ENCODE measurements around the gene TRMT11. TPM values are rescaled to one million over a fixed set of nuclear protein-coding genes. Genes with fewer than 3 reads are reported as not detected.

The TRMT11 gene
- total RNA-seq = 10 to 100 TPM; 35.8 to 37.9 TPM
- polyA plus RNA-seq = 14.8 TPM

DNA sequence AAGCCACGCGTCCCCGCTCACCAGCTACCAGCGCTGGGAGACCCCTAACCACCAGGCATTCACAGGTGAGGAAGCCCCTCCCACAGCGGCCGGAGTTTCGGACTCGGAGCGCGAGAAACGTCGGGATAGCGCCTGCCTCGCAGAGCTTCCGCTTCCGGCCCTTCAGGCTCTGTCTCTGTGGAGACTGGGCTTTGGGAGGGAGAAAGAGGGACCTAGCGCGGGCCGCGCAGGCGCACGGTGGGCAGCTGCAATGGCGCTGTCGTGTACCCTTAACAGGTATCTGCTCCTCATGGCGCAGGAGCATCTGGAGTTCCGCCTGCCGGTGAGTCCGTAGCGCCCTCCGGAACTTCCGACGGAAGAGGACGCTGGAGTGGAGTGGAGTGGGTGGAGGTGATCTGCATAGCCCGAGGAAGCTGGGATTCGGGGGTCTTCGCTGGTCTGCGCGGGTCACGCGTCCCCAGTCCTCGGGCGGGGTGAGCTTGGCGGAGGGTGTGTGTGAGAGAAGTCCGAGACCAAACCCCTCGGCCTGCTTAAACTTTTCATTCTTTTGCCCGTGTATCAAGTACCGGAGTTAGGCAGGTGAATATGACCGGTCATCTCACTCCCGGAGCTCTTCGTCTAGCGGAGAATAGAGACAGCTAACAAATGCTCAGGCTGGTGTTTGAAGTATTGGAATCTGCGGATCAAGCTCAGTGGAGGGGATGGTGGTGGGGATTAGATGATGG lies at the start of gene TRMT11:
TRMT11 (plus strand) TSS at position 240 of the 725 bp plus-strand sequence; CDS start at position 251, 11 bp downstream.
- peaks cover 9 to 15% (median 13%) of the 10 kb centered on the region in 3 donors for H3K4me1 Mint-ChIP-seq
- CTCF ChIA-PET = interaction anchor here (1.1 to 3.3 kb wide), 8 partner anchors 9 to 1528 kb away, joined by 3 to 28 read pairs (median 13); partner anchors contain the start of genes HINT3 and NCOA7
- H3K9me3 Mint-ChIP-seq = no peaks in the 10 kb centered on the region

DNA sequence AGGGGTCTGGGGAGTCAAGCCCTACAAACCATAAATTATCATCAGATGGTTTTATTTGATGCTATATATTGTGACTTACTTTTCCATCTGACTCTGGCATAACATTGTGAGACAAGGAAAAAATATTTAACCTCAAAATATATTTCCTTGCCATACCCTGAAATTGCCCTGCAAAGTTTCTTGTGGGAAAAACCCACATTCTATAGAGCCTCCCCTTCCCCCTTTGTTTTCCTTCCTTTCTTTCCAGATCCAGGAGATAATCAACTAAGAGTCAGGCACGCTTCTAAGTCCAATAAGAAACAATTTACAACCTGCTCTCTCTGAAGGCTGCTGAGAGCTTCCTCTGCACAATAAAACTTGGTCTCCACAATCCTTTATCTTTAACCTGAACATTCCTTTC lies 47.3 kb upstream of the TRMT11 start:
- no peak for DNase-seq
- Histone ChIP-seq H3K4me3 (ENCODE audit: low read length) (no peak overlapping the region), H3K27me3 (ENCODE audit: insufficient read depth, low read length, poor library complexity, severe bottlenecking) (peaks cover 4% of the 10 kb centered on the region), H3K36me3 (ENCODE audit: insufficient read depth, low read length) (no peaks in the 10 kb centered on the region), H3K9me3 (ENCODE audit: low read length) (no peaks in the 10 kb centered on the region), H3K27ac (ENCODE audit: low read depth, low read length) (no peak overlapping the region), H3K4me1 (ENCODE audit: insufficient read depth, low read length) (no peaks in the 10 kb centered on the region)
- Mint-ChIP-seq H3K36me3 (peaks cover 0 to 5% (median 0%) of the 10 kb centered on the region in 3 donors), H3K4me3 (no peak overlapping the region), H3K4me1 (no peaks in the 10 kb centered on the region), H3K27me3 (peaks cover 5 to 25% of the 10 kb centered on the region in 2 donors), H3K27ac (no peak overlapping the region), H3K9me3 (no peaks in the 10 kb centered on the region)
- ChIA-PET CTCF (no interaction called here), POLR2A (no interaction called here)

More for the DNA sequence above, at the start of gene TRMT11:
- Histone ChIP-seq H3K4me1 (ENCODE audit: insufficient read depth, low read length) (peaks cover 34% of the 10 kb centered on the region), H3K4me3 (ENCODE audit: low read length) (peak within 1 kb of the TSS; percentile 92), H3K27ac (ENCODE audit: low read depth, low read length) (peak within 1 kb of the TSS; percentile 87), H3K27me3 (ENCODE audit: insufficient read depth, low read length, poor library complexity, severe bottlenecking) (no peaks in the 10 kb centered on the region), H3K9me3 (ENCODE audit: low read length) (no peaks in the 10 kb centered on the region), H3K36me3 (ENCODE audit: insufficient read depth, low read length) (no peaks in the 10 kb centered on the region)
- peak within 1 kb of the TSS in 6 of 7 donors; percentile 5 to 54 (median 33) for H3K4me3 Mint-ChIP-seq
- peaks cover 0 to 1% (median 0%) of the 10 kb centered on the region in 3 donors for H3K36me3 Mint-ChIP-seq
- POLR2A ChIA-PET = interaction anchor here (0.6 to 2.6 kb wide), 11 partner anchors 9 to 1552 kb away, joined by 3 to 37 read pairs (median 5); partner anchors contain the start of genes HDDC2, HINT3, NCOA7 and RNF146
- peak within 1 kb of the TSS in 1 of 8 donors; percentile 5 for H3K27ac Mint-ChIP-seq
- DNase-seq = peak; percentile 72 to 91 (median 82)
- no peaks in the 10 kb centered on the region for H3K27me3 Mint-ChIP-seq

DNA sequence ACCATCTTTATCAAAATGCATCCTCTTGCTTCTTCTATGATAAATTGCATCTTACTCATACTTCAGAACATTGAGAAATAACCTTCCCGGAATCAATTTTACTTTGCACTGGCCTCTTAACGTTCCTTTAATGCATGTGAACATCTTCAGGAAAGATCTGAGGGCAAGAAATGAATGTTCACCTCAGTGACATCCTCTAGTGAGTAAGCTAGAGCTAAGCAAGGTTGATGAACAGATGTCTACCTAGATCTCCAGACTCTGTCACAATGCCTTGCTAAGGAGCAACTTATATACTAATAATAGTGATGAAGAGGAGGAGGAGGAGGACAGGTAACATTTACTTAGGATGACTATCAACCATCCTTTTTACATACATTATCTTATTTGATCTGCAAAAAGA lies 46.5 kb upstream of the TRMT11 start:
- Mint-ChIP-seq H3K9me3 (no peaks in the 10 kb centered on the region), H3K27me3 (peaks cover 5 to 25% of the 10 kb centered on the region in 2 donors), H3K36me3 (peaks cover 0 to 5% (median 0%) of the 10 kb centered on the region in 3 donors), H3K27ac (no peak overlapping the region), H3K4me1 (no peaks in the 10 kb centered on the region), H3K4me3 (no peak overlapping the region)
- no peaks in the 10 kb centered on the region for H3K4me1 ChIP-seq (ENCODE audit: insufficient read depth, low read length)
- H3K27ac ChIP-seq (ENCODE audit: low read depth, low read length) = no peak overlapping the region
- ChIA-PET POLR2A (no interaction called here), CTCF (no interaction called here)
- H3K9me3 ChIP-seq (ENCODE audit: low read length) = no peaks in the 10 kb centered on the region
- H3K36me3 ChIP-seq (ENCODE audit: insufficient read depth, low read length) = no peaks in the 10 kb centered on the region
- no peak overlapping the region for H3K4me3 ChIP-seq (ENCODE audit: low read length)
- no peak for DNase-seq
- peaks cover 4% of the 10 kb centered on the region for H3K27me3 ChIP-seq (ENCODE audit: insufficient read depth, low read length, poor library complexity, severe bottlenecking)

DNA sequence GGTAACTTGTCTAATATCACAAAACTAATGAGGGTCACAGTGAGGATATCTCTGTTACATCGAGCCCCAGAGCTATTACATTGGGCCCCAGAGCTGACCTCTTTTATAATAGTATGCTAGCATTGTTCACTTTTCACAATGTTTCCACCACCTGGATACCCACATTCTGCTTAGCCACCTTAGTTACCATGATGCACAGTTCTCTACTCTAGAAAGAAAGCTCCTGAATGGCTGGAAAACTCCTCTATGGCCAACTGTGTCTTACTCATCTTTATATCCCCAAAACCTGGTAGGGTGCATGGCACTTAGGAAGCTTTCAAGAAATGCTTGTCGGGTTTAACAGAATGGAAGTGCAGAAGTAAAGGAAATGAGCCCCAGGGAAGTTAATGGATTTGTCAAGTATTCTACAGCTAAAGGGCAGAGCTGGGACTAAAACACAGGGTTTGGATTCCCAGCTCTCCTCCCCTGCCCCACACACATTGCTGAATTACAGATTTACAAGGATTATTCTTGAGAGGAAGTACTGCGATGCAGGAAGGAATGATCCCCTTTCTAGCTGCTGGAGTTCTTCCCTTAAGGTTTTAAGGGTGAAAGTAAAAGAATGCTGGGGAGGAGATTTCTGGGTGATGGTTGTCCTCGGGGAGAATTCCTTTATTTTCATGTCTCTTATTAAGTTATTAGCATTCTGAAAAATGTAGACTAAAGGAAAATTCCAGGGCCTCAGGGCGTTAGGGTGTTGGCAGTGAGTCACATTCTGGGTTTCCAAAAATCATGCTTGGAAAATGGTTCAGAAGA lies 45.9 kb upstream of the TRMT11 start:
- peaks cover 0 to 5% (median 0%) of the 10 kb centered on the region in 3 donors for H3K36me3 Mint-ChIP-seq
- POLR2A ChIA-PET = no interaction called here
- no peak overlapping the region for H3K27ac Mint-ChIP-seq
- H3K27ac ChIP-seq (ENCODE audit: low read depth, low read length) = no peak overlapping the region
- H3K36me3 ChIP-seq (ENCODE audit: insufficient read depth, low read length) = no peaks in the 10 kb centered on the region
- H3K27me3 Mint-ChIP-seq = peaks cover 5 to 25% of the 10 kb centered on the region in 2 donors
- H3K9me3 Mint-ChIP-seq = no peaks in the 10 kb centered on the region
- no peaks in the 10 kb centered on the region for H3K4me1 ChIP-seq (ENCODE audit: insufficient read depth, low read length)
- H3K27me3 ChIP-seq (ENCODE audit: insufficient read depth, low read length, poor library complexity, severe bottlenecking) = peaks cover 4% of the 10 kb centered on the region
- no peak for DNase-seq
- no peaks in the 10 kb centered on the region for H3K9me3 ChIP-seq (ENCODE audit: low read length)
- no peaks in the 10 kb centered on the region for H3K4me1 Mint-ChIP-seq
- CTCF ChIA-PET = interaction anchor here (0.7 kb wide), 2 partner anchors 17 to 150 kb away, joined by 3 read pairs; partner anchors contain the start of gene NCOA7
- no peak overlapping the region for H3K4me3 ChIP-seq (ENCODE audit: low read length)
- no peak overlapping the region for H3K4me3 Mint-ChIP-seq

DNA sequence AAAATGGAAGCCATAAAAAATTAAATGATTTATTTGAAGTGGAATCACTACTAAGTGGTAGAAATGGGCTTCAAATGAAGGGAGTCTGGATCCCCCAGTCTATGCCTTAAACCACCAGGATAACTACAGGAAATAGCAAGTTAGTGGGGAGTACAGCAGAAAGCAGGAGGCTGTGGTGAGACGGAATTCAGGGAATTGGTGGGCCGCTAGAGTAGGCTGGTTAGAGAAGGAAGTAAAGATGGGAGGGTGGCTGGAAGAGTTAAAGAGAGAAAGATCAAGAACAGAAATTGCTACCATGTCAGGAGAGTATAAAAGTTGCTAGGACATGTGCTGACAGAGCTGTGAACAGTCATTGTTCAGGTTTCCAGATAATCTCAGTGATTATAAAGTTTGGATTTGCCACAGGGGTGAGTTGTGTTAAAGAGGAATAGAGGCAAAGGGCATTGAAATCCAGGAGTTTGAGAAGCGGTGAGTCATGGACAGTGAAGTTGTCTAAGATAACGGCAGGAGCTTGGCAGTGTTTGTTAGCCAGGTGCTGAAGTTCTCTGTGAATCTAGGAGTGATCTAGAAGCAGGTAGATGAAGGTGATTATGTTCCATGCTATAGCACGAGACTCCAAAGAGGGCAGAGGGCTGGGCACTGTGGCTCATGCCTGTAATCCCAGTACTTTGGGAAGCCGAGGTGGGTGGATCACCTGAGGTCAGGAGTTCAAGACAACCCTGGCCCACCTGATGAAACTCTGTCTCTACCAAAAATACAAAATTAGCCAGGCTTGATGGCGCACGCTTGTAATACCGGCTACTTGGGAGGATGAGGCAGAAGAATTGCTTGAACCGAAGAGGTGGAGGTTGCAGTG lies 43.4 kb upstream of the TRMT11 start:
- no peak overlapping the region for H3K4me3 Mint-ChIP-seq
- H3K27ac Mint-ChIP-seq = peak overlapping the region in 1 of 8 donors; percentile 7
- no peaks in the 10 kb centered on the region for H3K9me3 Mint-ChIP-seq
- no peaks in the 10 kb centered on the region for H3K9me3 ChIP-seq (ENCODE audit: low read length)
- no peaks in the 10 kb centered on the region for H3K4me1 ChIP-seq (ENCODE audit: insufficient read depth, low read length)
- H3K36me3 Mint-ChIP-seq = peaks cover 0 to 5% (median 0%) of the 10 kb centered on the region in 3 donors
- no peak overlapping the region for H3K27ac ChIP-seq (ENCODE audit: low read depth, low read length)
- ChIA-PET POLR2A (no interaction called here), CTCF (interaction anchor here (0.9 to 4.1 kb wide), 3 partner anchors 10 to 37 kb away, joined by 3 to 26 read pairs (median 5); partner anchors contain the start of gene HINT3)
- H3K27me3 Mint-ChIP-seq = peaks cover 5 to 25% of the 10 kb centered on the region in 2 donors
- no peak for DNase-seq
- H3K27me3 ChIP-seq (ENCODE audit: insufficient read depth, low read length, poor library complexity, severe bottlenecking) = peaks cover 4% of the 10 kb centered on the region
- no peaks in the 10 kb centered on the region for H3K4me1 Mint-ChIP-seq
- no peaks in the 10 kb centered on the region for H3K36me3 ChIP-seq (ENCODE audit: insufficient read depth, low read length)
- no peak overlapping the region for H3K4me3 ChIP-seq (ENCODE audit: low read length)

DNA sequence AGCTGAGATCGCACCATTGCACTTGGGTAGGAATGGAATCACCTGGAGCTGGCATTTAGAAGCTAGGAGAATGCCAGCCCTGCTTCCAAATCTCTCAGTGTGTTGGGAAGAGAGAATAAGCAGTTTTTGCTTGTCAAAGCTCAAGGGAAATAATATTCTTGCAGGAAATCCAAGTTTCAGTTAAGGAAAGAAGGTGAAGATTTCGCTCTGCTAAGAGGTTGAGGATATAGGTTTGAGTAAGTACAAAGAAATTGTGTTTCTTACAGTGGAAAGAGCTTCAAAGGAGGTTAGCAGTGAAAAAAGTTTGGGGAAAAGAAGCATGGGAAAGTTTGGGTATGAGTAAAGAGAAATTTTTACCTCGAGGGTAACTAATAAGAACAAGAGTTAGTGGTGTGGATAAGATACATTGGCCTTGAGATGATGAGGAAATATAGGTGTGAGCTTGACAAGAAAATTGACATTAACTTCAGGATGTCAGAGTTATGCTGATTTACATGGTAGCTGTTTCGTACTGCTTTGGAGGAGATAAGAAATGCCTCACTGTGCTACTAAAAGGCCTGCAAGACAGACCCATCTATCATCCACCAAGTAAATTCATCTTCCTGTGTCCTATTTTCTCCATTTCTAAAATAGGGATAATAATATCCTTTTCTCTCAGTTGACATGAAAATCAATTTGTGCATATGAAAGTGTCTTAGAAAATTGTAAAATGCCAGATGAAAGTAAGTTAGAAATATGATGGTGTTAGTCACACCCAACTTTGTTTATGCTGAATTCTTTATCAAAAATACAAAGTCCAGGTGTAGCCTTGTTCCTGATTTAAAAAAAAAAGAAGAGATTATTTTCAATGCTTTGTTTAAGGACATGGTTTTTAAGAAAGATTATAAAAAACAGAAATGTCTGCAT lies 42.6 kb upstream of the TRMT11 start:
- H3K27ac Mint-ChIP-seq = peak overlapping the region in 1 of 8 donors; percentile 7
- peaks cover 0 to 5% (median 0%) of the 10 kb centered on the region in 3 donors for H3K36me3 Mint-ChIP-seq
- no peak for DNase-seq
- CTCF ChIA-PET = interaction anchor here (0.9 to 4.1 kb wide), 3 partner anchors 9 to 38 kb away, joined by 3 to 26 read pairs (median 5); partner anchors contain the start of gene HINT3
- H3K27me3 Mint-ChIP-seq = peaks cover 5 to 30% of the 10 kb centered on the region in 2 donors
- Histone ChIP-seq H3K36me3 (ENCODE audit: insufficient read depth, low read length) (no peaks in the 10 kb centered on the region), H3K27me3 (ENCODE audit: insufficient read depth, low read length, poor library complexity, severe bottlenecking) (peaks cover 4% of the 10 kb centered on the region), H3K4me1 (ENCODE audit: insufficient read depth, low read length) (no peaks in the 10 kb centered on the region), H3K4me3 (ENCODE audit: low read length) (no peak overlapping the region), H3K9me3 (ENCODE audit: low read length) (no peaks in the 10 kb centered on the region), H3K27ac (ENCODE audit: low read depth, low read length) (no peak overlapping the region)
- no peak overlapping the region for H3K4me3 Mint-ChIP-seq
- POLR2A ChIA-PET = no interaction called here
- H3K9me3 Mint-ChIP-seq = no peaks in the 10 kb centered on the region
- no peaks in the 10 kb centered on the region for H3K4me1 Mint-ChIP-seq

DNA sequence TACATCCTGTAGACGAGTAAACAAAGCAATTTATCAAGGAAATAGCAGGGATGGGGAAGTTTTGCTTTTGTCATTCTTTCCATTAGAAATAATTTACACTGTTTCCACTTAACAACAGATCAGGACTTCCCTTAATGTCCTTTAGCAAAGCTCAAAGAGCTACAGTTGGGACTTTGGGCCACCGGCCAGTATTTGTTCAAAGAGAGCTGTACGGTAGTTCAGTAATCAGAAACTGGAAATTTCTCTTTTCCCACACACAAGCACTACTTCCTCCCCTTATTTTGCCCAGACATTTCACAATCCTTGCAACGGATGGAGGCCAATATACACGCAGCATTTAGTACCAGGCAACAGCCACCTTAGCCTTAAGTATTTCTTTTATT lies 41.9 kb upstream of the TRMT11 start:
- POLR2A ChIA-PET = no interaction called here

More for the DNA sequence above, 41.9 kb upstream of the TRMT11 start:
- H3K9me3 ChIP-seq (ENCODE audit: low read length) = no peaks in the 10 kb centered on the region
- H3K4me1 ChIP-seq (ENCODE audit: insufficient read depth, low read length) = no peaks in the 10 kb centered on the region
- DNase-seq = no peak
- no peaks in the 10 kb centered on the region for H3K36me3 ChIP-seq (ENCODE audit: insufficient read depth, low read length)
- H3K4me3 ChIP-seq (ENCODE audit: low read length) = no peak overlapping the region
- Mint-ChIP-seq H3K4me3 (no peak overlapping the region), H3K27me3 (peaks cover under 1 to 26% of the 10 kb centered on the region in 2 donors), H3K27ac (no peak overlapping the region), H3K9me3 (no peaks in the 10 kb centered on the region), H3K4me1 (no peaks in the 10 kb centered on the region), H3K36me3 (peaks cover 0 to 4% (median 0%) of the 10 kb centered on the region in 3 donors)
- no peak overlapping the region for H3K27ac ChIP-seq (ENCODE audit: low read depth, low read length)
- CTCF ChIA-PET = interaction anchor here (4.1 kb wide), 1 partner anchor 11 kb away, joined by 26 read pairs; the partner anchor contains the start of gene HINT3
- peaks cover 4% of the 10 kb centered on the region for H3K27me3 ChIP-seq (ENCODE audit: insufficient read depth, low read length, poor library complexity, severe bottlenecking)
